Endothelial cell of umbilical vein (primary cell): ENCODE measurements around the gene VPS51. TPM values are rescaled to one million over a fixed set of nuclear protein-coding genes. Genes with fewer than 3 reads are reported as not detected.

Experiments
- BruUV-seq: library from RNA; stranded (reverse); fragments of 400-500 nt; replicated peaks from 2 replicates; lab custom pipeline; 2021; lab: Mats Ljungman, UMichigan
- CTCF ChIA-PET: fragments of 300-600, 350-600 bp; sonication (Branson Sonifier 250); formaldehyde crosslinking; loops from one replicate; lab custom pipeline; 2021; ENCODE audit warnings: antibody characterized with exemption, inconsistent platforms; lab: Charles Lee
- POLR2A ChIA-PET: fragments of 300-600, 350-600 bp; sonication (Branson Sonifier 250); formaldehyde crosslinking; loops from one replicate; lab custom pipeline; 2021; ENCODE audit warnings: antibody characterized with exemption, inconsistent platforms; lab: Charles Lee
- DNase-seq: peaks from one replicate; pipeline ENCODE4 v3.0.0-alpha.2; 2011; ENCODE audit warnings: low read depth, low spot score
- FAIRE-seq: peaks from 2 replicates; lab custom pipeline; 2011; peaks lifted over from hg19 to GRCh38; lab: Jason Lieb, UNC
- H2AFZ ChIP-seq: 2 replicates; pipeline ENCODE4 v1.6.0; 2012; ENCODE audit warnings: low read depth, low read length, control low read depth, inconsistent platforms
- H3K27ac ChIP-seq: 2 replicates; pipeline ENCODE4 v1.5.1; 2011; ENCODE audit warnings: low read depth, mild to moderate bottlenecking, control low read depth, low read length, moderate library complexity; ENCODE audit not compliant: insufficient read depth
- H3K27me3 ChIP-seq, 2 experiments: 2 replicates each; pipeline versions ENCODE4 v1.6.0 to v1.6.1; 2011; ENCODE audit warnings: low read length in 2 of 2, mixed read lengths in 1 of 2; ENCODE audit not compliant: control insufficient read depth in 2 of 2, insufficient read depth in 2 of 2
- H3K36me3 ChIP-seq, 2 experiments: 2 replicates in 1 of 2; 3 replicates in 1 of 2; pipeline ENCODE4 v1.5.1; 2011; ENCODE audit warnings: low read length in 2 of 2, mild to moderate bottlenecking in 1 of 2, moderate library complexity in 1 of 2; ENCODE audit not compliant: control insufficient read depth in 2 of 2, insufficient read depth in 2 of 2; ENCODE audit errors: extremely low read depth in 1 of 2
- H3K4me1 ChIP-seq: 3 replicates; pipeline ENCODE4 v1.5.1; 2011; ENCODE audit warnings: mild to moderate bottlenecking, low read length; ENCODE audit not compliant: control insufficient read depth, insufficient read depth; ENCODE audit errors: extremely low read depth
- H3K4me2 ChIP-seq: 2 replicates; pipeline ENCODE4 v1.6.1; 2011; ENCODE audit warnings: low read length, control low read depth, mixed read lengths; ENCODE audit not compliant: insufficient read depth
- H3K4me3 ChIP-seq, 3 experiments: fragments of 200-600 bp in 1 of 3; sonication (generic), shearing (Covaris generic) in 1 of 3; replicated peaks in 1 of 3; 2 replicates each; pipeline ENCODE4 v1.5.1; 2011 to 2016; ENCODE audit warnings: control low read depth in 3 of 3, low read length in 3 of 3, mild to moderate bottlenecking in 2 of 3, inconsistent platforms in 1 of 3, low read depth in 1 of 3, moderate library complexity in 1 of 3; ENCODE audit not compliant: insufficient read depth in 1 of 3
- H3K79me2 ChIP-seq: 2 replicates; pipeline ENCODE4 v1.6.0; 2012; ENCODE audit warnings: low read length, inconsistent platforms; ENCODE audit not compliant: control insufficient read depth, insufficient read depth
- H3K9ac ChIP-seq: replicated peaks from 2 replicates; pipeline ENCODE3; 2011; ENCODE audit warnings: low read length, control low read depth; ENCODE audit not compliant: insufficient read depth; ENCODE audit errors: extremely low read depth
- H3K9me1 ChIP-seq: replicated peaks from 3 replicates; pipeline ENCODE4 v1.6.0; 2011; ENCODE audit warnings: mild to moderate bottlenecking, low read length; ENCODE audit not compliant: control insufficient read depth, insufficient read depth; ENCODE audit errors: extremely low read depth
- H3K9me3 ChIP-seq: replicated peaks from 2 replicates; pipeline ENCODE4 v1.5.1; 2012; ENCODE audit warnings: low read length, inconsistent platforms; ENCODE audit not compliant: control insufficient read depth, insufficient read depth
- H4K20me1 ChIP-seq: replicated peaks from 2 replicates; pipeline ENCODE3; 2011; ENCODE audit warnings: mild to moderate bottlenecking, low read length; ENCODE audit not compliant: control insufficient read depth, insufficient read depth; ENCODE audit errors: extremely low read depth
- CTCF ChIP-seq, 2 donors: IDR thresholded peaks; 1 replicate in 1 of 2; 2 replicates in 1 of 2; pipeline ENCODE4 v1.5.1; 2011; ENCODE audit warnings: low read length in 2 of 2, mild to moderate bottlenecking in 2 of 2, moderate library complexity in 2 of 2, control low read depth in 1 of 2, inconsistent platforms in 1 of 2, low read depth in 1 of 2; ENCODE audit not compliant: insufficient read depth in 1 of 2; ENCODE audit errors: extremely low read depth in 1 of 2
- EZH2 ChIP-seq: IDR thresholded peaks from 2 replicates; pipeline ENCODE4 v1.6.1; 2012; ENCODE audit warnings: borderline replicate concordance, low read depth, mild to moderate bottlenecking, moderate library complexity, low read length, inconsistent platforms; ENCODE audit not compliant: severe bottlenecking
- FOS ChIP-seq: IDR thresholded peaks from 2 replicates; pipeline ENCODE4 v1.6.1; 2011; ENCODE audit warnings: mild to moderate bottlenecking, low read length, moderate library complexity, borderline replicate concordance; ENCODE audit not compliant: insufficient read depth
- GATA2 ChIP-seq: IDR thresholded peaks from 2 replicates; pipeline ENCODE4 v1.7.0; 2011; ENCODE audit warnings: low read depth, mild to moderate bottlenecking, moderate library complexity, mixed read lengths, low read length; ENCODE audit not compliant: insufficient read length, insufficient read depth
- JUN ChIP-seq: IDR thresholded peaks from 2 replicates; pipeline ENCODE4 v1.6.1; 2011; ENCODE audit warnings: borderline replicate concordance, low read depth; ENCODE audit not compliant: insufficient read length, insufficient read depth
- MYC ChIP-seq: IDR thresholded peaks from one replicate; pipeline ENCODE4 v1.6.1; 2011; ENCODE audit warnings: mild to moderate bottlenecking, low read depth, low read length
- POLR2A ChIP-seq: IDR thresholded peaks from 2 replicates; pipeline ENCODE4 v1.6.1; 2012; ENCODE audit warnings: low read depth, mild to moderate bottlenecking, control low read depth, low read length
- POLR2AphosphoS5 ChIP-seq: IDR thresholded peaks from 2 replicates; pipeline ENCODE4 v1.6.1; 2012; ENCODE audit warnings: low read depth, mild to moderate bottlenecking, control low read depth, low read length, moderate library complexity; ENCODE audit not compliant: insufficient read depth
- dilution Hi-C: fragments of 300-500 bp; cut with MboI; formaldehyde crosslinking; loops from one replicate; pipeline ENCODE4 v1.15.0; 2019; ENCODE audit warnings: low sequenced_read_pairs; ENCODE audit not compliant: extremely low pct_ligation_motif_present
- intact Hi-C: fragments of 100-400 bp; cut with micrococcal nuclease; formaldehyde crosslinking; loops from one replicate; pipeline ENCODE4 v1.10.0; 2022
- polyA plus RNA-seq, 4 experiments: library from polyadenylated mRNA; depleted of rRNA in 3 of 4; stranded (reverse) in 3 of 4; unstranded in 1 of 4; fragments of >200 nt; gene quantifications; 2 replicates each; pipeline versions ENCODE4 v1.2.1 to v1.2.3, GENCODE V29; 2011 to 2012; ENCODE audit warnings: missing spikeins in 1 of 4
- total RNA-seq: library from RNA; stranded (reverse); gene quantifications from 2 replicates; pipeline ENCODE4 v1.2.3, GENCODE V29; 2021
- TF ChIP-seq, protein P1 (sequence below): IDR thresholded peaks from 2 replicates; pipeline ENCODE4 v1.6.1; 2011; ENCODE audit not compliant: insufficient read depth, insufficient read length

The VPS51 gene
- total and polyA plus RNA-seq, 2 donors (not counting 3 experiments of a cell fraction or from before 2014, with no cell fraction given): 108 to 146 TPM

GRCh38 chr11:65067446-65067845 is 28.6 kb upstream of the VPS51 start:
- H4K20me1 ChIP-seq: no peaks in the 10 kb centered on the region
- DNase-seq (no peak), FAIRE-seq (no peak)
- dilution Hi-C loops (no loop called here), intact Hi-C loops (no loop called here)
- no TSS peak for BruUV-seq
- H2AFZ ChIP-seq: no peak overlapping the region
- no peaks in the 10 kb centered on the region for H3K9me3 ChIP-seq
- no peak overlapping the region for H3K4me2 ChIP-seq
- H3K27ac ChIP-seq: no peak overlapping the region
- no peak for TF ChIP-seq POLR2A
- TF ChIP-seq, protein P1, sequence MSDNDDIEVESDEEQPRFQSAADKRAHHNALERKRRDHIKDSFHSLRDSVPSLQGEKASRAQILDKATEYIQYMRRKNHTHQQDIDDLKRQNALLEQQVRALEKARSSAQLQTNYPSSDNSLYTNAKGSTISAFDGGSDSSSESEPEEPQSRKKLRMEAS: no peak
- no peak for TF ChIP-seq POLR2AphosphoS5
- TF ChIP-seq GATA2: no peak
- TF ChIP-seq JUN: no peak
- TF ChIP-seq MYC: no peak
- no peak for TF ChIP-seq EZH2
- no peak for TF ChIP-seq FOS
- TF ChIP-seq CTCF (IDR thresholded peaks at IDR 0.05; ENCODE audit: extremely low read depth in 1 of 2, insufficient read depth in 1 of 2, low read depth in 1 of 2, low read length in 2 of 2): no peak
- ChIA-PET CTCF (interaction anchor here (1.0 kb wide), 1 partner anchor 9 kb away, joined by 3 read pairs; the partner anchor contains the start of gene NAALADL1), POLR2A (no interaction called here)
- no peaks in the 10 kb centered on the region for H3K9me1 ChIP-seq
- H3K36me3 ChIP-seq: no peaks in the 10 kb centered on the region
- no peak overlapping the region for H3K9ac ChIP-seq
- H3K79me2 ChIP-seq: no peaks in the 10 kb centered on the region
- H3K27me3 ChIP-seq: no peaks in the 10 kb centered on the region
- no peak overlapping the region for H3K4me3 ChIP-seq
- H3K4me1 ChIP-seq: no peaks in the 10 kb centered on the region
